IPS-18a (cell line): ENCODE data around the gene ASB18.

ENCODE experiments used
- H3K27ac ChIP-seq: one replicate; pipeline ENCODE4 v1.5.1; 2013; ENCODE audit warnings: low read length
- H3K27me3 ChIP-seq: one replicate; pipeline ENCODE4 v1.6.1; 2013; ENCODE audit warnings: mild to moderate bottlenecking, low read length; ENCODE audit not compliant: control insufficient read depth, insufficient read depth
- H3K36me3 ChIP-seq: one replicate; pipeline ENCODE4 v1.6.1; 2013; ENCODE audit warnings: low read depth, low read length; ENCODE audit not compliant: control insufficient read depth
- H3K4me1 ChIP-seq: one replicate; pipeline ENCODE4 v1.6.1; 2013; ENCODE audit warnings: low read depth, low read length; ENCODE audit not compliant: control insufficient read depth
- H3K4me3 ChIP-seq: one replicate; pipeline ENCODE4 v1.5.1; 2013; ENCODE audit warnings: low read length
- H3K9ac ChIP-seq: one replicate; pipeline ENCODE4 v1.6.1; 2013; ENCODE audit warnings: mild to moderate bottlenecking, low read length, moderate library complexity
- H3K9me3 ChIP-seq: one replicate; pipeline ENCODE4 v1.6.1; 2013; ENCODE audit warnings: low read depth, low read length; ENCODE audit not compliant: control insufficient read depth

The ASB18 gene

GRCh38 chr2:236169741-236170589 is 94.2 kb downstream of the ASB18 start:
- H3K27ac ChIP-seq, result no peak overlapping the region
- H3K4me1 ChIP-seq, result peaks cover 53% of the 10 kb centered on the region
- H3K4me3 ChIP-seq, result peak overlapping the region; percentile 70
- H3K36me3 ChIP-seq, result peaks cover 5% of the 10 kb centered on the region
- peaks cover 3% of the 10 kb centered on the region for H3K9me3 ChIP-seq
- peak overlapping the region; percentile 19 for H3K9ac ChIP-seq
- H3K27me3 ChIP-seq, result peaks cover 100% of the 10 kb centered on the region

- Histone ChIP-seq H3K4me1 (peaks cover 50% of the 10 kb centered on the region), H3K4me3 (peak overlapping the region; percentile 70), H3K27ac (no peak overlapping the region), H3K9ac (no peak overlapping the region), H3K9me3 (peaks cover 3% of the 10 kb centered on the region), H3K36me3 (peaks cover 5% of the 10 kb centered on the region), H3K27me3 (peaks cover 100% of the 10 kb centered on the region)
Measured at GRCh38 chr2:236169151-236169721, 95.0 kb downstream of the ASB18 start.

GRCh38 chr2:236168110-236169080 is 95.8 kb downstream of the ASB18 start, which contains the start of gene GBX2:
Gene GBX2 (minus strand): TSS chr2:236168386. CDS start chr2:236167971, 415 bp downstream.
- H3K27me3 ChIP-seq, result peaks cover 100% of the 10 kb centered on the region
- no peak within 1 kb of the TSS for H3K27ac ChIP-seq
- peak within 1 kb of the TSS; percentile 70 for H3K4me3 ChIP-seq
- H3K36me3 ChIP-seq, result peaks cover 5% of the 10 kb centered on the region
- peaks cover 42% of the 10 kb centered on the region for H3K4me1 ChIP-seq
- peaks cover 3% of the 10 kb centered on the region for H3K9me3 ChIP-seq
- H3K9ac ChIP-seq, result no peak within 1 kb of the TSS

- Histone ChIP-seq H3K9ac (no peak overlapping the region), H3K4me1 (peaks cover 44% of the 10 kb centered on the region), H3K27ac (no peak overlapping the region), H3K9me3 (peaks cover 3% of the 10 kb centered on the region), H3K36me3 (peaks cover 5% of the 10 kb centered on the region), H3K4me3 (peak overlapping the region; percentile 70), H3K27me3 (peaks cover 100% of the 10 kb centered on the region)
Measured at GRCh38 chr2:236167297-236168109, 96.7 kb downstream of the ASB18 start.

- H3K9me3 ChIP-seq, result peaks cover 3% of the 10 kb centered on the region
- no peak overlapping the region for H3K9ac ChIP-seq
- H3K4me3 ChIP-seq, result peak overlapping the region; percentile 70
- peaks cover 43% of the 10 kb centered on the region for H3K4me1 ChIP-seq
- peaks cover 5% of the 10 kb centered on the region for H3K36me3 ChIP-seq
- no peak overlapping the region for H3K27ac ChIP-seq
- peaks cover 100% of the 10 kb centered on the region for H3K27me3 ChIP-seq
Measured at GRCh38 chr2:236166796-236167296, 97.4 kb downstream of the ASB18 start.

GRCh38 chr2:236165842-236166795 is 98.1 kb downstream of the ASB18 start:
- Histone ChIP-seq H3K4me1 (peaks cover 37% of the 10 kb centered on the region), H3K9me3 (peaks cover 3% of the 10 kb centered on the region), H3K27me3 (peaks cover 100% of the 10 kb centered on the region), H3K36me3 (peaks cover 5% of the 10 kb centered on the region), H3K9ac (no peak overlapping the region), H3K4me3 (peak overlapping the region; percentile 70), H3K27ac (no peak overlapping the region)

GRCh38 chr2:236164925-236165841 is 99.0 kb downstream of the ASB18 start:
- Histone ChIP-seq H3K9me3 (no peaks in the 10 kb centered on the region), H3K27ac (no peak overlapping the region), H3K9ac (no peak overlapping the region), H3K27me3 (peaks cover 100% of the 10 kb centered on the region), H3K36me3 (peaks cover 5% of the 10 kb centered on the region), H3K4me1 (peaks cover 36% of the 10 kb centered on the region), H3K4me3 (peak overlapping the region; percentile 70)

- Histone ChIP-seq H3K9me3 (no peaks in the 10 kb centered on the region), H3K36me3 (peaks cover 5% of the 10 kb centered on the region), H3K9ac (no peak overlapping the region), H3K4me1 (peaks cover 28% of the 10 kb centered on the region), H3K27ac (no peak overlapping the region), H3K4me3 (peak overlapping the region; percentile 70), H3K27me3 (peaks cover 99% of the 10 kb centered on the region)
Measured at GRCh38 chr2:236164201-236164924, 99.8 kb downstream of the ASB18 start.
